ENCODE results near the gene NPFF. TPM values are rescaled to one million over a fixed set of nuclear protein-coding genes. Genes with fewer than 3 reads are reported as not detected.

The NPFF gene
- total and polyA plus RNA-seq, 2 of the 13 experiments (the other 11 are each of a cell fraction or from before 2014, with no cell fraction given) = not detected

GRCh38 chr12:53507603-53507885, 260 bp upstream of the NPFF start:
- DNase-seq (ENCODE audit: low spot score) (no peak), FAIRE-seq (no peak), ATAC-seq (no peak)
- Histone ChIP-seq H3K9me3 (ENCODE audit: low read length) (no peaks in the 10 kb centered on the region), H3K36me3 (replicated peaks in 1 of 2; ENCODE audit: control insufficient read depth in 1 of 2, insufficient read depth in 2 of 2, low read length in 2 of 2) (peaks cover 10 to 34% of the 10 kb centered on the region in 2 experiments; a peak in 4 of 5 replicates), H4K20me1 (ENCODE audit: insufficient read depth, low read length) (no peaks in the 10 kb centered on the region), H3K9ac (ENCODE audit: insufficient read depth, low read depth, low read length) (no peak overlapping the region), H3K4me3 (replicated peaks in 1 of 3; ENCODE audit: insufficient read depth in 1 of 3, low read depth in 2 of 3, low read length in 3 of 3) (no peak overlapping the region), H3K79me2 (ENCODE audit: insufficient read depth, low read length) (peaks cover 5% of the 10 kb centered on the region), H3K4me2 (ENCODE audit: low read depth, low read length) (no peak overlapping the region), H3K4me1 (ENCODE audit: insufficient read depth, low read length) (peaks cover 6% of the 10 kb centered on the region; the same call in 1 of the 2 replicates), H3K27ac (ENCODE audit: extremely low read length, insufficient read depth, low read length) (no peak overlapping the region), H3K27me3 (ENCODE audit: control insufficient read depth in 1 of 2, insufficient read depth in 2 of 2, low read length in 2 of 2) (no peaks in the 10 kb centered on the region), H2AFZ (ENCODE audit: low read length) (no peak overlapping the region)
- intact Hi-C loops (cut with micrococcal nuclease; ENCODE audit: unreplicated experiment) (loop anchor here (5.0 kb wide), 1 partner anchor 35 kb away; no protein-coding TSS in a partner anchor), in situ Hi-C loops (cut with HindIII; ENCODE audit: extremely low pct_ligation_motif_present, low pct_unique_long_range_greater_than_20kb) (no loop called here)
- no TSS peak for BruUV-seq (replicated peaks)
- TF ChIP-seq RBM22 (optimal IDR thresholded peaks at IDR 0.05; ENCODE audit: low read length) (peak; percentile 41), RELA (CRISPR knock-in tag; IDR thresholded peaks at IDR 0.05) (no peak), ARID3A (IDR thresholded peaks at IDR 0.05; ENCODE audit: low read depth, low read length) (no peak)
- WGBS (ENCODE audit: low lambda C conversion rate) = 90% methylated on average over 4 of the region's 4 CpGs
- CTCF ChIA-PET (ENCODE audit: low intra/inter-chr PET ratio, low total read pairs) = interaction anchor here (1.0 to 1.8 kb wide), 2 partner anchors 154 to 183 kb away, joined by 3 to 4 read pairs; no protein-coding TSS in a partner anchor
- POLR2A ChIA-PET = interaction anchor here (1.5 kb wide), 1 partner anchor 168 kb away, joined by 4 read pairs; the partner anchor contains the start of gene ATP5MC2

DNA sequence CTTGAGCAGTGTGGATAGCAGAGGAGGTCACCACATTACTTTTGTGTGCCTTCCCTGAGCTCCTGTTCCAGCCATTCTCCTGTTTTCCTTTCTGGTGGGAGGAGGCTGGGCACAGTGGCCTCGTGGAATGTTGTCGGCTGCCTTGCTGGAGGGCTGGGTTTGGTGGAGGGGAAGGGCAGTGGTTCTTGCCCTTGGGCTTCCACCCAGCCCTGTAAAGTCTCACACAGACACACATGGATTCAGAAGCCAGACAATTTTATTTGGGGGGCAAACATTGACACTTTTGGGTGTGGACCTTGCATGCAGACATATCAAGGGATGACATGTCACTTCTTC, 866 bp downstream of the NPFF start:
- H3K4me1 ChIP-seq (ENCODE audit: insufficient read depth, low read length) = peaks cover 17% of the 10 kb centered on the region
- H3K36me3 ChIP-seq (replicated peaks in 1 of 2; ENCODE audit: control insufficient read depth in 1 of 2, insufficient read depth in 2 of 2, low read length in 2 of 2) = peaks cover 10 to 24% of the 10 kb centered on the region in 2 experiments; a peak in 4 of 5 replicates
- H3K9me3 ChIP-seq (ENCODE audit: low read length) = no peaks in the 10 kb centered on the region
- H3K27ac ChIP-seq (ENCODE audit: extremely low read length, insufficient read depth, low read length) = no peak overlapping the region
- H2AFZ ChIP-seq (ENCODE audit: low read length) = no peak overlapping the region
- peaks cover 15% of the 10 kb centered on the region for H3K79me2 ChIP-seq (ENCODE audit: insufficient read depth, low read length)
- FAIRE-seq = no peak
- BruUV-seq (replicated peaks) = no TSS peak
- no peaks in the 10 kb centered on the region for H3K27me3 ChIP-seq (ENCODE audit: control insufficient read depth in 1 of 2, insufficient read depth in 2 of 2, low read length in 2 of 2)
- H3K4me2 ChIP-seq (ENCODE audit: low read depth, low read length) = no peak overlapping the region
- in situ Hi-C loops (cut with HindIII; ENCODE audit: extremely low pct_ligation_motif_present, low pct_unique_long_range_greater_than_20kb) = no loop called here
- WGBS (ENCODE audit: low lambda C conversion rate) = 80% methylated on average over 2 of the region's 2 CpGs
- no peaks in the 10 kb centered on the region for H4K20me1 ChIP-seq (ENCODE audit: insufficient read depth, low read length)
- ChIA-PET POLR2A (interaction anchor here (1.4 kb wide), 1 partner anchor 185 kb away, joined by 3 read pairs; the partner anchor contains the start of gene AAAS), CTCF (ENCODE audit: low intra/inter-chr PET ratio, low total read pairs) (no interaction called here)
- no peak overlapping the region for H3K9ac ChIP-seq (ENCODE audit: insufficient read depth, low read depth, low read length)
- ATAC-seq = no peak
- intact Hi-C loops (cut with micrococcal nuclease; ENCODE audit: unreplicated experiment) = loop anchor here (5.0 kb wide), 1 partner anchor 34 kb away; no protein-coding TSS in a partner anchor
- no peak overlapping the region for H3K4me3 ChIP-seq (replicated peaks in 1 of 3; ENCODE audit: insufficient read depth in 1 of 3, low read depth in 2 of 3, low read length in 3 of 3)
- no peak for DNase-seq (ENCODE audit: low spot score)
- TF ChIP-seq GLI4 (CRISPR knock-in tag; IDR thresholded peaks at IDR 0.05; ENCODE audit: borderline replicate concordance) = no peak
- TF ChIP-seq MAZ (IDR thresholded peaks at IDR 0.05; ENCODE audit: borderline replicate concordance, low read depth, low read length) = no peak
- TF ChIP-seq MAZ (CRISPR knock-in tag; IDR thresholded peaks at IDR 0.05; ENCODE audit: low read depth) = no peak
- no peak for TF ChIP-seq ZSCAN5A (CRISPR knock-in tag; IDR thresholded peaks at IDR 0.05; ENCODE audit: borderline replicate concordance)
- no peak for TF ChIP-seq RBM39 (IDR thresholded peaks at IDR 0.05; ENCODE audit: low read depth, low read length, poor library complexity, severe bottlenecking)
- no peak for TF ChIP-seq ZNF780A (CRISPR knock-in tag; IDR thresholded peaks at IDR 0.05)
- no peak for TF ChIP-seq PRPF4 (IDR thresholded peaks at IDR 0.05; ENCODE audit: low read depth, low read length, poor library complexity, severe bottlenecking)
- TF ChIP-seq, protein P1, sequence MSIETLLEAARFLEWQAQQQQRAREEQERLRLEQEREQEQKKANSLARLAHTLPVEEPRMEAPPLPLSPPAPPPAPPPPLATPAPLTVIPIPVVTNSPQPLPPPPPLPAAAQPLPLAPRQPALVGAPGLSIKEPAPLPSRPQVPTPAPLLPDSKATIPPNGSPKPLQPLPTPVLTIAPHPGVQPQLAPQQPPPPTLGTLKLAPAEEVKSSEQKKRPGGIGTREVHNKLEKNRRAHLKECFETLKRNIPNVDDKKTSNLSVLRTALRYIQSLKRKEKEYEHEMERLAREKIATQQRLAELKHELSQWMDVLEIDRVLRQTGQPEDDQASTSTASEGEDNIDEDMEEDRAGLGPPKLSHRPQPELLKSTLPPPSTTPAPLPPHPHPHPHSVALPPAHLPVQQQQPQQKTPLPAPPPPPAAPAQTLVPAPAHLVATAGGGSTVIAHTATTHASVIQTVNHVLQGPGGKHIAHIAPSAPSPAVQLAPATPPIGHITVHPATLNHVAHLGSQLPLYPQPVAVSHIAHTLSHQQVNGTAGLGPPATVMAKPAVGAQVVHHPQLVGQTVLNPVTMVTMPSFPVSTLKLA (IDR thresholded peaks at IDR 0.05) = no peak
- no peak for TF ChIP-seq MXI1 (IDR thresholded peaks at IDR 0.05; ENCODE audit: borderline replicate concordance, low read depth, low read length)
